GM21825 (cell line): ENCODE measurements around the gene MPP4.

Experiments
- ATAC-seq: cut with Tn5 transposase; IDR thresholded peaks from one replicate; pipeline ENCODE4 v1.9.1; 2021; ENCODE audit warnings: mild to moderate bottlenecking, moderate library complexity; ENCODE audit not compliant: unreplicated experiment

The MPP4 gene

DNA sequence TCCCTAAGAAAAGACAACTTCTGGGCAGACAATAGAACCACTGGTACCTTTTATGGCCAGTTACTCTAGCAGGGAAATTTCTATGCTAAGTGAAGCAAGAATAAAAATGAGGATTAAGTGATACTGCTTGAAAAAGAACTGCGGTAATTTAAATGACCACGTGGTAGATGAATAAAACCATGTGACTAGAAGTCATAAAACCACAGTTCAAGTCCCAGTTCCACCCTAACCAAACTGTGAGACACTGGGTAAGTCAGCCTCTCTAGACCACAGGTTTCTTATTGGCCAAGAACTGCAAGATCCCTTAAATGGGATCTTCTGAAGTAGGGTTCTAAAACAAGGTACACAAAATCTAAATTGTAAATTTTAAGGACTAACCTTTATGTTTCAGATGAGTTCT is 67.9 kb downstream of the MPP4 start:
- no peak for ATAC-seq

GRCh38 chr2:201628545-201628944 is 69.9 kb downstream of the MPP4 start:
- ATAC-seq: no peak

DNA sequence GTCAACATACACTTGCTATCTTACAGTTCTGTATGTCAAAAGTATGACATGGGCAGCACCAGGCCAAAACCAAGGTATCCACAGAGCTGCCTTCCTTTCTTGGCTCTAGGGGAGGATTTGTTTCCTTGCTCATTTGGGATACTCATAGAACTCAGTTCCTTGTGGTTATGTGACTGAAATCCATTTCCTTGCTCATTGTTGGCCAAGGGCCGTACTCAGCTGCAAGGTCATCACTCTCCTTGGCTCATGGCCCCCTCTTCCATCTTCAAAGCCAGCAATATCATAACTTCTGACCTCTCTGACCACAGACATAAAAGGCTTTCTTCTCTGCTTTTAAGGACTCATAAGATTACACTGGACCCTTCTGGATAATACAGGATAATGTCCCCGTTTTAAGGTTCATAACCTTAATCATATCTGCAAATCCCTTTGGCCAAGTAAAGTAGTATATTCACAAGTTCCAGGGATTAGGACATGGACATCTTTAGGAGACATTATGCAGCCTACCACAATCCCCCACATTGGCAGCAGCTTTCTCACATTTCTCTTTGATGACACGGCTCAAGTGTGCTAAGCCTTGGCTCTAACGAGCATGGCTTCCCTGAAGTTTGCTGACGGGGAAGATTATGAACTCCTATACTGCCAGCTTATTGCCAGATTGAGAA is 76.0 kb downstream of the MPP4 start:
- no peak for ATAC-seq

DNA sequence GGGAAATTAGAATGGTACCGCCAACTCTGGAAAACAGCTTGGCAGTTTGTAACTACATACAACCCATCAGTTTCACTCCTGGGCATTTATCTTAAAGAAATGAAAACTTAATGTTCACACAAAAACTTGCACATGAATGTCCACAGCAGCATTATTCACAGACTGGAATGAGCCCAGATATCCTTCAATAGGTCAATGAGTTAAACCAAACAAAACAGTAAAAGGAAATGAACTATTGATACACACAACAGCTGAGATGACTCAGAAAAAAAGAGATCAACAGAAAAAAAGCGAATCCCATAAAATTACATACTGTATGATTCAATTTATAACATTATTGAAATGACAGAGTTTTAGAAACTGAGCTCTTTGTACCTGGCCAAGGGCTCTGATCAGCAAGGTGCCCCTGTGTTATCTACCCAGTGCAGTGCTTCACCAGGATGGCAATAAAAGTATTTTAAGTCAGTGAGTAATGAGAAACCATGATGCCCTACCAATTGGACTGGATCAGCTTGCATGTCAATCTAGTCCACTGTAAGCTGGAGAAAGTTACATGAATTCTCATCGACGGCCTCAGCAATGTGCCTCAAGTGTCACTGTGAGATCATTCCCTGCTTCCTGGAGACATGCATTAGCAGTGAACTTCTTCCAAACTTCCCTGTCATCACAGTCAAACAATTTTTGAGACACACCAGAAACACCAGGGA is 77.0 kb downstream of the MPP4 start:
- ATAC-seq: no peak

DNA sequence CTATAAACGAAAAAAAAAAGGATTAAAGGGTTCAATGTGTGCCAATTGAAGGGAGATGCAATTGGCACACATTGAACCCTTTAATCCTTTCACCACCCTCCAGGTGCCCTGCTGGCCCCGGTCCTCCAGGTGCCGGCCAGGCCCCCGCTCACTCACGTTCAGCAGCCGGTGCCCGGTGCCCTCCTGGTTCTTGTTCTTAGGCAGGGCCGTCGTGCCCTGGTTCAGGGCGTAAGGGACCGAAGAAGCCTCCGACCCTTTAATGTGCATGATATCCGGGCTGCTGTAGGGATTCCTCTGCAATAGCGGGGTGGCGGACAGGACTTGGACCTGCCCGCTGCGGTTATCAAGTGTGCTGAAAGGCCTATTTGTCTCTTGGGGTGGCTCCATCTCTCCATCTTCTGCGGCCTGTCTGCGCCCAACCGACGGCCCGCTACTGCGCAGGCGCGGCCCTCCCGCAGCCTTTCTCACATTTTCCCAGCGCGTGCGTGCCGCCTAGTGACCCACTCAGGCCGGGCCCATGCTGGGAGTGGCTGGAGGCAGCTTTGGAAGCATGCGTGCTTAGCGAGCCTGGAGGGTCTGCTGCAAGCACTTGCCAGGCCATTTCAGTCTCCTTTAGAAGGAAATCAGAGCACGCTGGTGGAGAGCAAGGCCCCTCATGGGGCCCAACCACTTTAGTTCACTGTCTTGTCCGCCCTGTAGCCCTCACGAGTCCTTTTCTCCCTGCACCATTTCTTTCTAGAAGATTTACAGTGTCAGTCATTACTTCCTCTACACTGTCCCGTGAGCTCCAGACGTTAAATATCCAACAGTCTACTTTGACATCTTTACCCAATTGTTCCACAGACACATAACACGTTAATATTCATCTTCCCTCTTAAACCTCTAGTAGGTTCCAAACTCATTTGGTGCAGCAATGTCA is 79.4 kb downstream of the MPP4 start:
- ATAC-seq: no peak

DNA sequence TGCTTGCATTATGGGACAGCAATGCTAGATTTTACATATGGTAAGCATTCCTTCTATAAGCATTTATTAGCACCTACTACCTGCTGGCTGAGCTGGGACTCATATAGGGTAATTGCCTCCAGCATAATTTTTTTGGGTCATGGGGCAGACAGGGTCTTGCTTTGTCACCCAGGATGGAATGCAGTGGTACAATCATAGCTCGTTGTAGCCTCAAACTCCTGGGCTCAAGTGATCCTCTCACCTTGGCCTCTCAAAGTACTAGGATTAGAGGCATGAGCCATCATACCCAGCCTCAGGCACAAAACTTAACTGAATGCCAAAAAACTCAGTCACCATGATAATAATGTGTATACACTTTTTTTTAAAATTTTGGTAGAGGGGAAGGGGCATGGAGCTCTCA is 90.4 kb downstream of the MPP4 start:
- no peak for ATAC-seq

DNA sequence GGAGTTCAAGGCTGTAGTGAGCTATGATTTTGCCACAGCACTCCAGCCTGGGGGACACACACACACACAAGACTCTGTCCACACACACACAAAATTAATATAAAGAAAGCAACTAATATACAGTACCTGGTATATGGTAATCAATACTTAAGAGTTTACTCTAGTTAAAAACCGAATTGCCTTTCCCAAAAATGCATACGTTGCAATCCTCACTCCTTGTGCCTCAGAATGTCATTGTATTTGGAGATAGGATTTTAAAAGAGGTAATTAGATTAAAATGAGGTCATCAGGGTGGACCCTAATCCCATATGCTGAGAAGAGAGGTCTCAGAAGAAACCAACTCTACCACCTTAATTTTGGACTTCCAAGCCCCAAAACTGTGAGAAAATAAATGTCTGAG is 90.9 kb downstream of the MPP4 start:
- ATAC-seq: no peak

DNA sequence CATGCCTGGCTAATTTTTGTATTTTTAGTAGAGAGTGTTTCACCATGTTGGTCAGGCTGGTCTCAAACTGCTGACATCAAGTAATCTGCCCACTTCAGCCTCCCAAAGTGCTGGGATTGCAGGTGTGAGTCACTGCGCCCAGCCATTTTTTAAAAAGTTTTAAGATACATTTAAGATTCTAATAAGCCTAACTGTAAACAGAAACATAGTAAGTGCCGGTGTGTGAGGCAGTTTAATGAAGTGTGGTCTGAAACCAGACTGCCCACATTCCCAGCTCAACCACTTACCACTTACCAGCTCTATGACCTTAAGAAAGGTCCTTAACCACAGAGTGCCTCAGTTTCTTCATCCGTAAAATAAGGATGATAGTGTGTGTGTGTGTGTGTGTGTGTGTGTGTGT is 97.5 kb downstream of the MPP4 start:
- no peak for ATAC-seq

DNA sequence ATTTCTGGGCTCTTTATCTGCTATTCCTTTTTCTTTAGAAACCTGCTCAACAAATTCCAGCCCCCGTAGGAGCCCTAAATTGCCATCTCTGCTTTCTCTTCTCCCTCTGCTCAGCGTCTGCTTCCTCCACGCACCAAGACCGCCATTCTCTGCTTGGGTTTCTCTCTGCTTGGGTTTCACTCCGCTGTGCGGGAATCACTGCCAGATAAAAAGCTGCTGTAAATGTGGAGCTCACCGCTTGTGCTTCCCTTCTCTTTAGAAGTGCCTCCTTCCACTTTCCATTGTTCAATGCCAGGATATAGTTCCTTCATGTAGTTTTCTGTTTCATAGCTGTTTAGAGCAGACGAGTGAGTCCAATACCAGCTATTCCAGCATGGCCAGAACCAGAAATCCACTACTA is 101.0 kb downstream of the MPP4 start:
- no peak for ATAC-seq
